Motor neuron (in vitro differentiated cells): ENCODE results near the gene MDM2. TPM values are rescaled to one million over a fixed set of nuclear protein-coding genes. Genes with fewer than 3 reads are reported as not detected.

Experiments used
- ATAC-seq, 8 experiments: fragments of 200-7000 bp; cut with Tn5 transposase; replicated peaks in 6 of 8; 2 replicates each; pipeline ENCODE4 v1.8.0; 2021; ENCODE audit warnings: mild to moderate bottlenecking in 8 of 8, moderate library complexity in 8 of 8
- H3K27ac ChIP-seq, 2 donors: fragments of 250-450 bp; sonication (Bioruptor Pico); 2 replicates each; pipeline ENCODE4 v1.9.0; 2021; ENCODE audit warnings: antibody characterized with exemption in 2 of 2, mild to moderate bottlenecking in 2 of 2, moderate library complexity in 1 of 2
- H3K4me1 ChIP-seq, 2 donors: fragments of 250-450 bp; sonication (Bioruptor Pico); replicated peaks in 1 of 2; 2 replicates each; pipeline ENCODE4 v1.6.1; 2021; ENCODE audit warnings: antibody characterized with exemption in 2 of 2, mild to moderate bottlenecking in 2 of 2, moderate library complexity in 1 of 2
- H3K4me3 ChIP-seq, 5 donors: fragments of 250-450 bp; sonication (Bioruptor Pico); 2 replicates each; pipeline ENCODE4 v1.9.0; 2021; ENCODE audit warnings: antibody characterized with exemption in 5 of 5, mild to moderate bottlenecking in 5 of 5, moderate library complexity in 4 of 5
- WGBS, 10 experiments: fragments of 450-650 bp; shearing (Covaris generic); methylation state at CpG; one replicate each; pipeline ENCODE4 v1.0.0; 2022; 5-methylcytosine and 5-hydroxymethylcytosine counted together
- in situ Hi-C, 9 experiments: fragments of 400-800 bp; cut with MboI; loops; one replicate each; pipeline ENCODE4 v1.15.0; 2021; ENCODE audit warnings: low sequenced_read_pairs in 9 of 9, low pct_unique_long_range_greater_than_20kb in 2 of 9; ENCODE audit not compliant: unreplicated experiment in 9 of 9
- total RNA-seq, 8 experiments: library from RNA; unstranded; fragments of 300-600 nt; gene quantifications; 2 replicates each; pipeline versions ENCODE4 v1.2.3 to v1.2.4, GENCODE V29; 2022

Gene MDM2
- total RNA-seq, 8 experiments from 2014 or later = 33.6 to 384 (median 99.5) TPM

- in situ Hi-C loops = no loop called here
- Histone ChIP-seq H3K4me1 (no peaks in the 10 kb centered on the region), H3K4me3 (no peak overlapping the region), H3K27ac (no peak overlapping the region)
- 14 to 80% (median 78%) methylated on average over 1 of the region's 1 CpG; no CpG with 5 or more reads in 6 of the 10 experiments for WGBS, 10 experiments
- no peak for ATAC-seq
Measured at GRCh38 chr12:68887641-68888040, 79.7 kb downstream of the MDM2 start.

GRCh38 chr12:68888243-68888642, 80.3 kb downstream of the MDM2 start:
- no peaks in the 10 kb centered on the region for H3K4me1 ChIP-seq
- ATAC-seq = no peak
- in situ Hi-C loops = no loop called here
- H3K27ac ChIP-seq = no peak overlapping the region
- H3K4me3 ChIP-seq = no peak overlapping the region

- in situ Hi-C loops = no loop called here
- 62 to 86% (median 80%) methylated on average over 1 to 3 of the region's 4 CpGs; no CpG with 5 or more reads in 5 of the 10 experiments for WGBS, 10 experiments
- ATAC-seq = no peak
Measured at GRCh38 chr12:68890701-68891113, 82.7 kb downstream of the MDM2 start.

GRCh38 chr12:68891141-68891540, 83.2 kb downstream of the MDM2 start:
- Histone ChIP-seq H3K27ac (no peak overlapping the region), H3K4me3 (no peak overlapping the region), H3K4me1 (no peaks in the 10 kb centered on the region)
- in situ Hi-C loops = no loop called here
- ATAC-seq = no peak
- WGBS, 10 experiments = 36 to 100% (median 82%) methylated on average over 1 to 5 of the region's 6 CpGs

More at GRCh38 chr12:68890701-68891113, 82.7 kb downstream of the MDM2 start:
- no peak overlapping the region for H3K27ac ChIP-seq
- H3K4me3 ChIP-seq = no peak overlapping the region
- no peaks in the 10 kb centered on the region for H3K4me1 ChIP-seq

- no peak for ATAC-seq
- in situ Hi-C loops = no loop called here
- H3K4me3 ChIP-seq = no peak overlapping the region
- 94 to 100% (median 100%) methylated on average over 1 to 2 of the region's 2 CpGs; no CpG with 5 or more reads in 5 of the 10 experiments for WGBS, 10 experiments
- no peaks in the 10 kb centered on the region for H3K4me1 ChIP-seq
- H3K27ac ChIP-seq = no peak overlapping the region
Measured at GRCh38 chr12:68893201-68893600, 85.2 kb downstream of the MDM2 start.

- 80 to 90% (median 85%) methylated on average over 1 to 2 of the region's 3 CpGs; no CpG with 5 or more reads in 6 of the 10 experiments for WGBS, 10 experiments
- in situ Hi-C loops = no loop called here
- Histone ChIP-seq H3K4me3 (no peak overlapping the region), H3K27ac (no peak overlapping the region), H3K4me1 (no peaks in the 10 kb centered on the region)
- no peak for ATAC-seq
Measured at GRCh38 chr12:68893741-68894140, 85.8 kb downstream of the MDM2 start.

- Histone ChIP-seq H3K4me1 (no peaks in the 10 kb centered on the region), H3K4me3 (no peak overlapping the region), H3K27ac (no peak overlapping the region)
- in situ Hi-C loops = no loop called here
- ATAC-seq = no peak
- 71 to 100% (median 83%) methylated on average over 2 to 6 of the region's 7 CpGs; no CpG with 5 or more reads in 1 of the 10 experiments for WGBS, 10 experiments
Measured at GRCh38 chr12:68894276-68894855, 86.4 kb downstream of the MDM2 start.

- H3K4me1 ChIP-seq = no peaks in the 10 kb centered on the region
- no peak overlapping the region for H3K4me3 ChIP-seq
- in situ Hi-C loops = no loop called here
- H3K27ac ChIP-seq = no peak overlapping the region
- 63 to 100% (median 80%) methylated on average over 2 to 4 of the region's 4 CpGs; no CpG with 5 or more reads in 2 of the 10 experiments for WGBS, 10 experiments
- no peak for ATAC-seq
Measured at GRCh38 chr12:68896881-68897540, 89.0 kb downstream of the MDM2 start.

GRCh38 chr12:68899251-68899771, 91.3 kb downstream of the MDM2 start:
- H3K27ac ChIP-seq = no peak overlapping the region
- H3K4me3 ChIP-seq = no peak overlapping the region

GRCh38 chr12:68900241-68900640, 92.3 kb downstream of the MDM2 start:
- WGBS, 10 experiments = 38 to 92% (median 67%) methylated on average over 1 to 2 of the region's 2 CpGs
- ATAC-seq = no peak
- Histone ChIP-seq H3K4me1 (no peaks in the 10 kb centered on the region), H3K4me3 (no peak overlapping the region), H3K27ac (no peak overlapping the region)
- in situ Hi-C loops = no loop called here

More at GRCh38 chr12:68899251-68899771, 91.3 kb downstream of the MDM2 start:
- peak in 4 of 8 experiments; percentile 39 to 93 (median 62) for ATAC-seq
- in situ Hi-C loops = no loop called here
- 0 to 87% (median 78%) methylated on average over 1 to 3 of the region's 4 CpGs; no CpG with 5 or more reads in 1 of the 10 experiments for WGBS, 10 experiments
- no peaks in the 10 kb centered on the region for H3K4me1 ChIP-seq

Other genes starting within 250 kb of the MDM2 start
- 100 to 1,000 TPM in 4 of 8 experiments, 10 to 100 TPM in 4; 58.6 to 203 (median 99.0) TPM for gene RAP1B, start 197.3 kb upstream of the MDM2 start, total RNA-seq
- 100 to 1,000 TPM in 1 of 8 experiments, 10 to 100 TPM in 7; 32.7 to 102 (median 35.7) TPM for gene NUP107, start 121.2 kb upstream of the MDM2 start, total RNA-seq
- 1 to 10 TPM; 2.7 to 7.2 (median 5.5) TPM for gene SLC35E3, start 62.0 kb upstream of the MDM2 start, total RNA-seq
- gene CPM, start 125.0 kb downstream of the MDM2 start, total RNA-seq = 10 to 100 TPM in 3 of 8 experiments, under 1 TPM in 5; 0.21 to 28.9 (median 0.59) TPM